GM04503 (cell line): ENCODE measurements around the gene VAPA.

ENCODE experiments used
- DNase-seq: peaks from one replicate; pipeline ENCODE4 v3.0.0-alpha.2; 2012; ENCODE audit warnings: low read depth

Gene VAPA

GRCh38 chr18:9913526-9914333 lies at the start of gene VAPA:
TSS of gene VAPA (plus strand) at chr18:9914016. CDS start at chr18:9914257, 241 bp downstream.
- DNase-seq = peak; percentile 73

- no peak for DNase-seq
These were observed 47.9 kb upstream of the VAPA start for GRCh38 chr18:9865764-9866490.

GRCh38 chr18:9866627-9867026 lies 47.2 kb upstream of the VAPA start:
- DNase-seq = no peak

GRCh38 chr18:9867071-9867594 lies 46.7 kb upstream of the VAPA start:
- no peak for DNase-seq

- no peak for DNase-seq
These were observed 44.7 kb upstream of the VAPA start for GRCh38 chr18:9868857-9869714.

- DNase-seq = peak; percentile 56
These were observed 43.9 kb upstream of the VAPA start for GRCh38 chr18:9869715-9870430.

- no peak for DNase-seq
These were observed 43.3 kb upstream of the VAPA start for GRCh38 chr18:9870431-9871008.

GRCh38 chr18:9871244-9871746 lies 42.5 kb upstream of the VAPA start:
- no peak for DNase-seq

- DNase-seq = no peak
These were observed 41.0 kb upstream of the VAPA start for GRCh38 chr18:9872823-9873222.

- DNase-seq = no peak
These were observed 39.1 kb upstream of the VAPA start for GRCh38 chr18:9874728-9875127.

GRCh38 chr18:9876212-9876866 lies 37.5 kb upstream of the VAPA start:
- DNase-seq = no peak

- peak; percentile 66 for DNase-seq
These were observed 36.8 kb upstream of the VAPA start for GRCh38 chr18:9876867-9877654.

- DNase-seq = no peak
These were observed 36.2 kb upstream of the VAPA start for GRCh38 chr18:9877655-9878014.

GRCh38 chr18:9878095-9878494 lies 35.7 kb upstream of the VAPA start:
- DNase-seq = no peak

GRCh38 chr18:9878783-9879242 lies 35.0 kb upstream of the VAPA start:
- no peak for DNase-seq

GRCh38 chr18:9884090-9884489 lies 29.7 kb upstream of the VAPA start:
- no peak for DNase-seq

GRCh38 chr18:9884532-9885140 lies 29.2 kb upstream of the VAPA start:
- DNase-seq = no peak

- no peak for DNase-seq
These were observed 28.4 kb upstream of the VAPA start, which contains the start of gene TXNDC2 for GRCh38 chr18:9885170-9886004. TSS of gene TXNDC2 (plus strand) at chr18:9885973. CDS start at chr18:9886681, 708 bp downstream.
